ENCODE data around the gene DND1.
A peak's percentile ranks its signal among the peaks of the same experiment; 100 is the strongest.
"Not testable (repeated sequence)": the region's sequence is repeated elsewhere in the genome, so short reads cannot be mapped to it uniquely, and the experiment has no call there.

Gene DND1

DNA sequence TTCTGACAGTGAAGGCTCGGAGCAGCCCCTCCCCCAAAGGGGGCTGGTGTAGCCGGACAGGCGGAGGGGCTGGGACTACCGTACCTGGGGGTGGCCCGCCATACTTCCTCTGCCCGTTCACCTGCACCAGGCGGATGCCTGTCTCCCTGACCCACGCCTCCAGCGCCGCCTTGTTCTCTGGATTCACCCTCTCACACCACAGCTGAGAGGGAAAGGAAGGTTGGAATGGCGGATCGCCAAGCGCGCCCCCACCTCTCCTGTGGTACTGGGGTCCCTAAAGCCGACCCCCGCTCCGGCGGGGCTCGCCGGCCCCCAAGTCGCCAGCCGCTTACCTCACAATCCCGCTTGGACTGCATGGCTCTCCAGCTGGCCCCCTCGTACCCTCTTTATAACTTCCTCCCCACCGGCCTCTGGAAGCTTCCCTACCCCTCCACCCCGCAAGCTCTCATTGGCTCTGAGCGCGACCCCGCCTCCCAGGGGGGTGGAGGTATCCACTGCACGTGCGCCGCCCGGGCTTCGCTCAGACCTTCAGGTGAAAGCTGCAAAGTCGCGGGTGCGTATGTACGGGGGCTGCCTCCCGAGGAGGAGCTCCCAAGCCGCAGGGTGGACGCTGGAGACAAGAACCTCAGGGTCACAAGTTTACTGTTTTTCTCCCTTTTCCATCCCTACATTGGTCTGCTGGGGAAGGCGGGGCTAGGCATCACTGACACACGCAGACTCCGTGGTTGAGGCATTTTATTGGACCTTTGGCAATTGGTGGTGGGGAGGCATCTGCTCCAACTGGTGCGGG, at the start of gene DND1:
Gene DND1, minus strand, starts transcription at position 390 of the 790 bp plus-strand sequence. Its CDS starts 34 bp downstream, at position 356.
- no peak for FAIRE-seq

DNA sequence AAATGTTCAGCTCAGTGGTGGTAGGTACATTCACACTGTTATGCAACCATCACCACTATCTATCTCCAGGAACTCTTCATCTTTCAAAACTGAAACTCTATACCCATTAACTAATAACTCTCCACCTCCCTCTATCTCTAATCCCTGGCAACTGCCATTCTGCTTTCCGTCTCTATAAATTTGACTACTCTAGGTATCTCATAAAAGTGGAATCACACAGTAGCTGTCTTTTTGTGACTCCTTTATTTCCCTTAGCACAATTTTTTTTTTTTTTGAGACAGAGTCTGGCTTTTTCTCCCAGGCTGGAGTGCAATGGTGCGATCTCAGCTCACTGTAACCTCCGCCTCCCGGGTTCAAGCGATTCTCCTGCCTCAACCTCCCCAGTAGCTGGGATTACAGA, 48.0 kb upstream of the DND1 start:
- not testable (repeated sequence) for FAIRE-seq

DNA sequence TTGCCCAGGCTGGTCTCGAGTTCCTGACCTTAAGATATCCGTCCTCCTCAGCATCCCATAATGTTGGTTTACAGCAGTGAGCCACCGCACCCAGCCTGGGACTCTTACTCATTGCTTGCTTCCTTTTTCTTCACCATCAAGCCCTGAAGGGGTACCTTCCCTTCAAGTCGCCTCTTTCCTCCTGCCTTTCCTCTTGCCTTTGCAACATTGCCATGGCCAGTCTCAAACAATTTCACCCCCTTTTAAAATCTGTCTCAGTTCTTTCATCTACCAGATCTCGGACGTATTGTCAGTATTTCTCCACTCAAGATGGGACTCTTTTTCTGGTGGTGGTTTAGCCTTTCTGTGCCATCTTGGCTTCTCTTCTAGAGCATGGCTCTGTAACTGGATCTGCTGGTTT, 47.4 kb upstream of the DND1 start:
- not testable (repeated sequence) for FAIRE-seq

DNA sequence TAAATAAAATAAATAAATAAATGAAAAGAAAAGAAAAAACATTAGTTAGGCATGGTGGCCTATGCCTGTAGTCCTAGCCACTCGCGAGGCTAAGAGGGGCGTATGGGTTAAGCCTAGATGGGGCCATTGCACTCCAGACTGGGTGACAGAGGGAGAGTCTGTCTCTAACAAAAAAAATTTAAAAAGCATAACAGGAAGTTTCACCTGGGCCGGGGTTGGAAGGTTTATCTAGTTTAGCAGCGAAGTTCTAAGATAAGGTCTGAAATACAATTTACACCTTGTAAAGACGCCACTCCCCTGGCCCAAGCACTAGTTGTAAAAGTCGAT, 44.9 kb upstream of the DND1 start:
- FAIRE-seq, result no peak

DNA sequence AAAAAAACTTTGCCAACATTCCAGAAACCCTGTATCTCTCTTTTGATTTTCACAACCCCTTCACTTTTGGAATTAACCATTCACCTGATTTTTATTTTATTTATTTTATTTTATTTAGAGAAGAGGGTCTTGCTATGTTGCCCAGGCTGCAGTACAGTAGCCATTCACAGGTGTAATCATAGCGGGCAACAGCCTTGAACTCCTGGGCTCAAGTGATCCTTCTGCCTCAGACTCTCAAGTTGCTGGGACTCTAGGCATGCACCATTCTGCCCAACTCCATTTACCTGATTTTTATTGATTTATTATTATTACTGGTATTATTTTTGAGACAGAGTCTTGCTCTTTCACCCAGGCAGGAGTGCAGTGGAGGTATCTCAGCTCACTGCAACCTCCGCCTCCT, 42.9 kb upstream of the DND1 start:
- not testable (repeated sequence) for FAIRE-seq

DNA sequence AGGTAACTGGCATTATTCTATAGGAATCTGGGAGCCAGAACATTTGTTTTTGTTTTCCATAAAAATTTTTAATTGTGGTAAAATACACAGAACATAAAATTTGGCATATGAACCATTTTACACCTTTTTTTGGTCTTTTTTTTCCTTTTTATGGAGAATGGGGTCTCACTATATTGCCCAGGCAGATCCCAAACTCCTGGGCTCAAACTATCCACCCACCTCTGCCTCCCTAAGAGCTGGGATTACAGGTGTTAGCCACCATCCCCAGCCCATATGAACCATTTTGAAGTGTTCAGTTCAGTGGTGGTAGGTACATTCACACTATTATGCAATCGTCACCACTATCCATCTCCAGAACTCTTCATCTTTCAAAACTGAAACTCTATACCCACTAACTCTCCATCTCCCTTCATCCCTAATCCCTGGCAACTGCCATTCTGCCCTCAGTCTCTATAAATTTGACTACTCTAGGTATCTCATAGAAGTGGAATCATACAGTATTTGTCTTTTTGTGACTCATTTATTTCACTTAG, 40.3 kb upstream of the DND1 start:
- no peak for FAIRE-seq

DNA sequence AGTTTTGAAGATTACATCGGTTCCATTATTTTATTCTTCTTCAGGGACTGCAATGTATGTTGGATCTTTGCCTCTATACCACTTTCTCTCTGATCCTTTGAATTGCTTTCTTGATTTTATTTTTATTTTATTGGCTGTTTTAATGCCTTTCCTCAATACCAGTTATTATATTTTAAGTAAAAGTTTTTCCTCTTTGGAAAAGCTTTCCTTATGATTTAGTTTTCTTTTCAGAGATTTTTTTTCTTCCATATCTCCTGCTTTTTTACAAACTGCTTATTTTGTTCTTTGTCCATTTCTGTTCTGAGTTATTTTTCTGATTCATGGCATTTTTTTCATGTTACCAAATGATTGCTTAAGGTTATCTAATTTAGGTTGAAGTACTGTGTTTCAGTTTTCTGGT, 38.4 kb upstream of the DND1 start:
- FAIRE-seq, result peak; percentile 3

DNA sequence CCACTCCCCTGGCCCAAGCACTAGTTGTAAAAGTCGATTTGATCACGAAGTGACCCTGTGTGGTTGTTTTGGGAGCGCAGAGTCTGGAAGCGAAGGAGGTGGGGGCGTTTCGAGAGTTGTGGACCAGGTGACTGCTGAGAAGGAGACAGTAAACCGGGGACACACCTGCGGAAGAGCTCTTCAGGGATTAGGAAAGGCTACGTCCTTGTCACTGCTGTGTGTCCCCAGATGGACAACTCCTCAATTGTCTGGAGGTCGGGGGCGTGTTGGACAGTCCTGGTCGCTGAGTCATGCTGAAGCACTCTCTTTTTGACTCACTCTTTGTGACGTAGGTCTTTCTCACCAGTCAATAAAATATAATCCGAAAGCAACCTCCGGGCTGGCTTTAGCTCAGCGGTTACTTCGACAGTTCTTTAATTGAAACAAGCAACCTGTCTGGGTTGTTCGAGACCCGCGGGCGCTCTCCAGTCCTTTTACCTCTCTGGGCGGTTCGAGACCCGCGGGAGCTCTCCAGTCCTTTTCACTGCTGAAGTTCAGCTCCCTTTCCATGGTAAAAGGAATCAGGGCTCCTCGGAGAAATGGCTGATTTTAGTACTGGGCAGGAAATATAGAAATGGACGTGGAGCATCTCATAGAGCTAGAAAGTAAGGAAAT, 37.6 kb upstream of the DND1 start:
- peak; percentile 94 for FAIRE-seq

DNA sequence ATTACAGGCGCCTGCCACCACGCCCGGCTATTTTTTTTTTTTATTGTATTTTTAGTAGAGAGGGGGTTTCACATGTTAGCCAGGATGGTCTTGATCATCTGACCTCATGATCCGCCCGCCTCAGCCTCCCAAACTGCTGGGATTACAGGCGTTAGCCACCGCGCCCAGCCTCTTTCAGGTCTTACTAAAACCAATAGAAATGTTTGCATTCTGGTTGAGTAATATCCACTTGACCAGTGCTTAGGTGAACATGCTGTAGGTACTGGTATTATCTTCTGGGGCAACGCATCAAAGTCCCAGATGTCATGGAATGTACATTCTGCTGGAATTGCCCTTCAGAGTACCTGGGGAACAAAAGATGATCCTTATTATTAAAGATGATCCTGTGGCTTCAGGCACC, 35.4 kb upstream of the DND1 start:
- FAIRE-seq, result not testable (repeated sequence)

DNA sequence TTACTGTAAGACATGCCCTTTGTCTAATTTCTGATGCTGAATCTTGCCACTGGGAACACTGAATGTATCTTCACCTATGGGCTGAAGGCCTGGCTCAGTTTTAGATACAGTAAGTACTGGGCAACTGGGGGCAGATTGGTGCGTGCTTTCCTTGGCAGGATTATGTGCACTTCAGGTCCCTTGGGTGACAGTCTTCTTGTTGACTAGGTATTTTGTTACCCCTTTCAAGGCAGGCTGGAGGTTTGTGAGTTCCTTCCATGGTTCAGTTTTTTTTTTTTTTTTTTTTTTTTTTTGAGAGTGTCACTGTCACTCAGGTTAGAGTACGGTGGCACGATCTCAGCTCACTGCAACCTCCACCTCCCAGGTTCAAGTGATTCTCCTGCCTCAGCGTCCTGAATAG, 34.4 kb upstream of the DND1 start:
- no peak for FAIRE-seq

DNA sequence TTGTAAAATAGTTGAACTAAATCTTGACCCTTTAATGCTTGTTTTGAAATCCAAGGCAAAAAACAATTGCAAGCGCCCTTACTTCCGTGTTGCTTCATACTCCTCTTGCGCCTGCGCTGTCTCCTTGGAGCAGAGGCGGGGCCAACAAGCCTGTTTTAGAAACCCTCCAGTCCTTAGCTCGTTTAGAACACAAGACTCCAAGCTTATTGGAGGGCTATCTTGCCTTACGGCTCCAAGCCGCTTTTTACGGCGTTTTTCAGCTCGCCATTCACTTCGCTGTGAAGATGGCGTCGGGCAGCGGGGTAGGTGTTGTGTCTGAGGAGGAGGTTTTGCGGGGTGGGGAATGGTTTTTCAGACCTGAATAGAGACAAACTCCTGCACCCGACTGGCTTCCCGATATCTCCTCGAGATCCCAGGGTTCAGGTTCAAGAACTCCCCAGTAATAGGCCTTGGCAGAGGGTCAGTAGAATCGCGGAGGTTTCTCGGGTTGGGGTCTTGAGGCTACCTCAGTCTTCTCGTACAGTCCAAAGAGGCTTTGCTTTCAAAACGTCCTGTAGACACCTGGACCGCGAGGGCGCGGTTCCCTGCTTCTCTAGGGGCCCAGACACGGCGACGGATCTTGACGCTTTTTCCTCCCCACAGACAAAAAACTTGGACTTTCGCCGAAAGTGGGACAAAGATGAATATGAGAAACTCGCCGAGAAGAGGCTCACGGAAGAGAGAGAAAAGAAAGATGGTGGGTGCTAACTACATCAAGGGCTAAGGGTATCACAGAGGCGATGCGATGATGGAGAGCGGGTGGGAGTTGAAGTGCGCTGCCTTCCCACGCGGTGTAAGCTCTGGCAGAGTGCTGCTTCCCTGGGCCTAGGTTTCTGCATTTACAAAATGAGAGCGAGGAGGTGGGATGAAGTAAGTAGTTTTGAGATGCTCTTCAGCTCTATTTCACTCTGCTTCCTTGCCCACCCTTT, 27.1 kb upstream of the DND1 start, which contains the start of gene ZMAT2:
Gene ZMAT2, plus strand, starts transcription at position 271 of the 968 bp plus-strand sequence. Its CDS starts 14 bp downstream, at position 285.
- FAIRE-seq, result peak; percentile 99

DNA sequence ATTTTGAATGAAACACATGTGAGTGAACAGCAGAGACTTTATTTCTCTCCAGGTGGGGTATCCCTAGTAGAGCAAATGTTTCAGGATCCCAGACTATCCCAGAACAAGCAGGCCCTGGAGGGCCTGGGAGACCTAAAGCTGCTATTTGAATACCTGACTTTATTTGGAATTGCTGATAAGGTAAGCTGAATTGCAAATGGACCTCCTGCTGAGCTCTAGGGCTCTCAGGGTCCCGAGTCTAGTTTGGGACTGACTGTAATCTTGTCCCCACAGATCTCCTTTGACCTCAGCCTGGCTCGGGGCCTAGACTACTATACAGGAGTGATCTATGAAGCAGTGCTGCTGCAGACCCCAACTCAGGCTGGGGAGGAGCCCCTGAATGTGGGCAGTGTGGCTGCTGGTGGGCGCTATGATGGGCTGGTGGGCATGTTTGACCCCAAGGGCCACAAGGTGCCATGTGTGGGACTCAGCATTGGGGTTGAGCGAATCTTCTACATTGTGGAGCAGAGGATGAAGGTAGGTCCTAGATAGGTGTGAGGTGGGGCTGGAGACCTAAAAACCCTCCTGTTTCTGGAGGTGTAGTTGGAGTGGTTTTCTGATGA, 23.6 kb upstream of the DND1 start:
- FAIRE-seq, result no peak

DNA sequence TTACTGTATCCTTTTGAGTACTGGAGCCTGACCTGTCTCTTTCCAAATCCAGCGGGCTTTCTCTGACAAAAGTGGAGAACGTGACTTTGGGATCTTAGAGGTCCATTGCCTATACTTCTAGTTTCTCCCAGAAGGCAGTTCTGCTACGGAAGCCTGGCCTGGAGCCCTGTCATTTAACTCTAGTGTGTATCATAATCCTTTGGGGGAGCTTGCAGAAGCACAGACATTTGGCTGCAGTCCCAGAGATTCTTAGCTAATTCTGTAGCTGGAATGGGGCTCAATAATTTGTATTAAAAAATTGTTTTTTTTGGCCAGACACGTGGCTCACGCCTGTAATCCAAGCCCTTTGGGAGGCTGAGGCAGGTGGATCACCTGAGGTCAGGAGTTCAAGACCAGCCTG, 20.9 kb upstream of the DND1 start:
- FAIRE-seq, result no peak

DNA sequence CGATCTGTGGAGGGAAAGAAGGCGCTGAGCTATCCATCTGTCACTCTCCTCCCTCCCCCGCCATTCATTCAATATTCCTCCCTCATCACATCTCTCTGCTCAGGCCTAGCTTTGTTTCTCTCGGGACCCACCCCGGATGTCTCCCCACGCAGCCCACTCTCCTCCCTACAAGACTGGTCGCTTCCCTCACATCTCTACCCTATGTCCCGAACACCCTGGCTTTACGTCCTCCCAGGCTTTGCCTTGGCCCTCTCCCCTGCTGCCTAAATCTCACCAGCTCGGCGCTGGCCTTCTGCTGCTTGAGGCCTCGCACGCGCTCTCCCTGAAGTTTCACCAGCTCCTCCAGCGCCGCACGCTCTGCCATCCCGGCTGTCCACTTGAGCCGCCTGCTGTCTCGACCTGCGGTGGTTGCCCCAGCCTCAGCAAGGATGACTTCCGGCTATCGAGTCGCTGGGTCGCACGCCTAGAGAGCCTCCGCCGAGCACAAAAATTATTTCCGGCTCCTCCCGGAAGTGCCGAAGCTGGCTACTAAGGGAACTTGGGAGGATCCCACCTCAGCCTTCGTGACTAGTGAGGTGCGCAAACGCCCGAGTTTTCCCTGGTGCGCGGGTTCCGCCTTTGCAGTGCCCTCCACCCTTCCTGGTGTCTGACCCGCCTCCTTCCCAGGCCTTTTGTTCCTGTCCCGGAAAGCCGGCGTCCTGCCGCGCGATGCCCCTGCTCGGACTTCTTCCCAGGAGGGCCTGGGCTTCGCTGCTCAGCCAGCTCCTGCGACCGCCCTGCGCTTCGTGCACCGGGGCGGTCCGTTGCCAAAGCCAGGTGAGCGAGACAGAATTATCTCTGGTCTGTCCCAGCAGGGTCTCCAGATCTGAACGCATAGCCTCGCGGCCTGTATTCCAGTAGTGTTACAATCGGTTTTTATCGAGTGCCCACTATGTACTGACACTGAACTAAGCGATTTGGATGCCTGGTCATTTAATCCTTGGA, 17.9 kb upstream of the DND1 start, which contains the start of the genes HARS1 and HARS2:
Gene HARS1, minus strand, starts transcription at position 430 of the 984 bp plus-strand sequence. Its CDS starts 66 bp downstream, at position 364.
Gene HARS2, plus strand, starts transcription at position 515 of the 984 bp plus-strand sequence. Its CDS starts 194 bp downstream, at position 709.
- peak; percentile 86 for FAIRE-seq

DNA sequence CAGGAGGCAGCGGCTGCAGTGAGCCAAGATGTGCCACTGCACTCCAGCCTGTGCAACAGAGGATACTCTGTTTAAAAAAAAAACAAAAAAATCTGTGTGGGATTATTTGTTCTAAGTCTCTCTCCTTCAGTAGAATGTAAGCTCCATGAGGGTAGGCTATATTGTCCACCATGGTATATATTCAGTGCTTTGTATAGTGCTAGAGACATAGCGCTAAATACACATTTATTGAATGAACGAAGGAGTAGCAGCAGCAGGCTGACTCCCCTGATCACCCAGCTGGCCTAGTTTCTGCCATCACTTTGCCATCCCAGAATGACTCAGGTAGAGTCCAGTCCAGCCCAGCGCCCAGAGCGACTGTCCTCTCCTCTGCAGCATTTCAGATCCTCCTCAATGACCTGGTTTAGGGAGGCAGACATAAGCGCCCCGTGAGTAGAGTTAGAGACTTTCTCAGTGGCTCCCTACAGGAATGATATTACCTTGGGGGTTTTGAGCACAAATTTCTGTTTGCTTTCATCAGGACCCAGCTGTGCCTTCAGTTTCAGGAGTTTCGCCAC, 17.1 kb upstream of the DND1 start:
- FAIRE-seq, result no peak

DNA sequence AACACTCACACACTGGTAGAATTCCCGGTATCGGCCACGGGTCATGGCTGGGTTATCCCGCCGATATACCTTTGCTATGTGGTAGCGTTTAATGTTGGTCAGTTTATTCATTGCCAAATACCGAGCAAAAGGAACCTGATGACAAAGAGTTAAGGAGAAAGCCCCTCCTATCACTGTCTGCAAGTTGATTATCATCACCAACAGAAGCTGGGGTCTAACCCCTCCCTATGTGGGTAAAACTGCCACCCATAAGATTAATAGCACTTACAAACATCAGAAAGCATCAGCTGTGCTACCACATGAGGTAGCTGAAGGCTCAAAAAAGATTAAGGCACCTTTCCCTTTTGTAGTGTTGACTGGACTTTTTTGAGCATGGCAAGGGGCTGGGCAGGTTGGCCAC, 5.6 kb upstream of the DND1 start:
- FAIRE-seq, result no peak

DNA sequence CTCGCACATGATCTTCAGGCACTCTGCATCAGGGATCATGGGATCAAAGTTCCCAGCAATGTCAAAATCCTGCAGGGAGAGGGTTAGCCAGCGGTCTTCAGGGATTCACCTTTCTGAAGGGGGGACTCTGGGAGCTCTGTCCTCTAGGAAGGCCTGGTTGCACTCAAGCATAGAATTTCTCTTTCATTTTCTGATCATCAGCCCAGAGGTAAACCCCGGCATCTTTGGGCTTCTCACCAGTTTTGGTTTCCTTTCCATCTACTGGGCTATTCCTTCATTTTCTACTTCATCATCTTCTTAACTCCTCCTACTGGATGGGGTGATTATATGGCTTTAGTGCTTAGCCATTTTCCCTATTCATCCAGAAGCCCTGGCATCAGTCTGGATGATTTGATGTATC, 4.6 kb upstream of the DND1 start:
- FAIRE-seq, result no peak

DNA sequence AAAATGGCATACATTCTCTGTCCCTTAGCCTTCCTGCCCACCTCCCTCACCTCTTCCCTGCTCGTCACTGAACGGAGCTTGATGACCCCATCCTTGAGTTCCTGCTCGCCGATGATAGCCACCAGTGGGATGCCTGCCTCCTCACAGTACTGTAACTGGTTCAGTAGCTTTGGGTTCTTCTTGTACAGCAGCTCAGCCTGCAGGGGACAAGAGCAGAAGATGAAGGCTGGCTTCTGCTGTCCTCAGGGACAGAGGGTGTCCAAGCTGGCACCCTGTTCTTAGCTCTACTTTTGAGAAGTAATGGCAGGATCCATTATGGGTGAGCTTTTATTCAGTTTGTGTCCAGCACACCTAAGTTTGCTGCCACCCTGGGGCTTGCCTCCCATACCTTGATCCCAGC, 1.3 kb upstream of the DND1 start:
- no peak for FAIRE-seq

DNA sequence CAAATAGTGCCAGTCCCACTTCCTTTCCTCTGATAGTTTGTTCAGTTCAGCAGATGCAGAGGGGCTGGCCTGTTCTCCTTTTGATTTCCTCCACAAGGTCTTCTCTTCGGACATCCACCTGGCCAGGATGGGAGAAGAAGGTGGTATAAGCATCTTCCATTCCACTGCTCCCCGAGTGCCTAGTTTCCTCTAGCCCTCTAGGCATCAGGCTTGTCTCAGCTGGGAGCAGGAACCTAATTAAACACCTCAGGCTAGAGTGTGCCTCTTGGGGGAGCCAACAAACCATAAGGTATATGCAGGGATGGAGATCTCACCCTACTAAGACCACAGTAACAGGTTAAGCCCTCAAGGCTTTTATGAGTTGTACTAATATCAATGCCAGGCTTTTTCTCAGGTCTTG, 835 bp upstream of the DND1 start:
- FAIRE-seq, result no peak

DNA sequence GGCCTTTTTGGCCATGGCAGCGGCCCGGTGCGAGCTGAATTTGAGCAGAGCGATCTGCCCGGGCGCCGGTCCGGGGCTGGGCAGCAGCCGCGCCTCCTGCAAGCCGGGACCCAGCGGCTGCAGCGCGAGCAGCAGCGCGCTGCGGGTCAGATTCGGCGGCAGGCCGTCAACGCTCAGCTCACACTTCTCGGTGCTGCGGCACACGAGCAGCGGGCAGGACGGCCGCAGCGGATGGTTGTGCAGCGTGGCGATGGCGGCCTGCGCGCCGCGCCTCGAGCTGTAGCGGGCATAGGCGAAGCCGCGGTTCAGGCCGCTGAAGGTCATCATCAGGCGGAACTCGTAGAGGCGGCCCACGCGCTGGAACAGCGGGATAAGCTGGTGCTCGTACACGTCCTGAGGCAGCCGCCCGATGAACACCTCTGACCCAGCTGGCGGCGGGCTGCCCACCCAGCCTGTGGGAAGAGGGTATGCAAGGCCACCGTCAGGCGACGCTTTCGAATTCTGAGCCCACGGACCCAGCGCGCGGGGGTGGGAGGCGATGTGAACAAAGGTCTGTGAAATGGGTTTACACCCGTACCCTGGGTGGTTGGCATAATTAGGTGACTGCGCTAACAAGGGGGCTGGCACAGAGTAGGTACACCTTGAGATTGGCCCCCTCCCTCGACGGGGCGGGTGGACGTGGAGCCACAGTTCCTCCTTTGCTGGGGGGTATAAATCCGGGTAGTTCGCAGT, 755 bp downstream of the DND1 start:
- no peak for FAIRE-seq
